ENCODE results near the gene CLCA1.

GRCh38 chr1:86538775-86539174 lies 70.0 kb downstream of the CLCA1 start:
- TF ChIP-seq CTCF (IDR thresholded peaks at IDR 0.05; ENCODE audit: low read length) (no peak), EZH2 (IDR thresholded peaks at IDR 0.05; ENCODE audit: borderline replicate concordance, low read length) (no peak)

All from OCI-LY1 (cell line).